Transverse colon (tissue), 4 donors: ENCODE results near the gene FGF3.

Experiments used
- POLR2A ChIP-seq: fragments of 450-650 bp; IDR thresholded peaks from one replicate; pipeline ENCODE4 v1.6.1; 2016; ENCODE audit warnings: antibody characterized with exemption, mild to moderate bottlenecking, moderate library complexity
- POLR2AphosphoS5 ChIP-seq, 3 donors: sonication (generic); formaldehyde crosslinking; IDR thresholded peaks; one replicate each; pipeline ENCODE4 v1.6.1; 2016; ENCODE audit warnings: antibody characterized with exemption in 3 of 3
- TF ChIP-seq, protein P1 (sequence below), 5 experiments: fragments of 200-600 bp in 3 of 5; fragments of 450-650 bp in 2 of 5; sonication (generic) in 3 of 5; IDR thresholded peaks; 1 replicate in 2 of 5; 2 replicates in 3 of 5; pipeline ENCODE4 v1.5.1; 2016 to 2017; ENCODE audit warnings: antibody characterized with exemption in 5 of 5, inconsistent platforms in 3 of 5, mild to moderate bottlenecking in 2 of 5, moderate library complexity in 1 of 5

DNA sequence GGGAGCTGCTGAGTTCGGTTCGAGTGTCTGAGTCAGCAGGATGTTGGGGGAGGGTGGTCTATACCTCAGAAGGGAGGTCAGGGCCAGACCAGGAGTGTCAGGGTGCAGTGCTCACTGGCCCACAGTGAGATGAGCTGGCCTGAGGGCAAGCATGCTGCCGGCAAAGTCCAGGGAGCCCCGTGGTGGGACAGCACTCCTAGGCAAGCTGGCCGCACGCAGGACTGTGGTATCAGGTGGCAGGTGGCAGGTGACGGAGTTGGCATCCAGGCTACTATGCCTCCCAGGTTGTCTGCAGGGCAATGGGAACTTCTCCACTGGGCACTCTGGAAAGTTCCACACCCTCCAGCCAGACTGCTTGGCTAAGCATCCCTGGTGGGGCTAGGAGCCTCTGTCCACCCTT lies 4.8 kb downstream of the FGF3 start:
- TF ChIP-seq, protein P1, sequence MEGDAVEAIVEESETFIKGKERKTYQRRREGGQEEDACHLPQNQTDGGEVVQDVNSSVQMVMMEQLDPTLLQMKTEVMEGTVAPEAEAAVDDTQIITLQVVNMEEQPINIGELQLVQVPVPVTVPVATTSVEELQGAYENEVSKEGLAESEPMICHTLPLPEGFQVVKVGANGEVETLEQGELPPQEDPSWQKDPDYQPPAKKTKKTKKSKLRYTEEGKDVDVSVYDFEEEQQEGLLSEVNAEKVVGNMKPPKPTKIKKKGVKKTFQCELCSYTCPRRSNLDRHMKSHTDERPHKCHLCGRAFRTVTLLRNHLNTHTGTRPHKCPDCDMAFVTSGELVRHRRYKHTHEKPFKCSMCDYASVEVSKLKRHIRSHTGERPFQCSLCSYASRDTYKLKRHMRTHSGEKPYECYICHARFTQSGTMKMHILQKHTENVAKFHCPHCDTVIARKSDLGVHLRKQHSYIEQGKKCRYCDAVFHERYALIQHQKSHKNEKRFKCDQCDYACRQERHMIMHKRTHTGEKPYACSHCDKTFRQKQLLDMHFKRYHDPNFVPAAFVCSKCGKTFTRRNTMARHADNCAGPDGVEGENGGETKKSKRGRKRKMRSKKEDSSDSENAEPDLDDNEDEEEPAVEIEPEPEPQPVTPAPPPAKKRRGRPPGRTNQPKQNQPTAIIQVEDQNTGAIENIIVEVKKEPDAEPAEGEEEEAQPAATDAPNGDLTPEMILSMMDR (IDR thresholded peaks at IDR 0.05), result no peak
- TF ChIP-seq POLR2A (no peak), POLR2AphosphoS5 (IDR thresholded peaks at IDR 0.05) (no peak)
